ENCODE data around the gene ZDHHC8. TPM values are rescaled to one million over a fixed set of nuclear protein-coding genes. Genes with fewer than 3 reads are reported as not detected.

ZDHHC8 gene
- total RNA-seq, 1 experiment from 2014 or later, result 51.7 TPM

DNA sequence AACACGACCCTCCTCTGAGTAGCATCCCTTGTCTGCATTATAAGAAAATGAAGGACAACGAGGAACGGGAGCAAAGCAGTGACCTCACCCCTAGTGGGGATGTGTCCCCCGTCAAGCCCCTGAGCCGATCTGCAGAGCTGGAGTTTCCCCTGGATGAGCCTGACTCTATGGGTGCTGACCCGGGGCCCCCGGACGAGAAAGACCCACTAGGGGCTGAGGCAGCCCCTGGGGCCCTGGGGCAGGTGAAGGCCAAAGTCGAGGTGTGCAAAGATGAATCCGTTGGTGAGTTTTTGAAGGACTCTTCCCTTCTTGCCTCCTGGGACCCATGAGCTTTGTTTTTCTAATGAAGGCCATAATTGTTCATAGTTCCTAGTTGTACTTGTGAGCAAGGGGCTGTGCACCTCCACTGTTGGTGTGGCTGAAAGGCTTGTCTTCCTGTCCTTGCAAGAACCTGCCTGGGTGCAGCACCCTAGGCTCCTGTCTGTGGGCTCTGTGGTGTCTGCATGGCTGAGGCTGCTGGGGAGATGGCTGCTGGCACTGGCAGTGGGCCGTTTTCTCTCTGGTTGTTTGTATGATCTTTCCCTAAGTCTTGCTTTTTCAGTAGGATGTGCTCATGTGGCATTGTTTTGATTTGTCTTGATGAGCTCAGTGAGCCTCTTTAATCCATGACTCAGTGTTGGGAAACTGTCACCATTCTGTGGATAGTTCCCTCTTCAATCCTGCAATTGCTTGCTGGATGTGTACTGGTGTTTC is 41.5 kb upstream of the ZDHHC8 start:
- H3K27ac Mint-ChIP-seq, result no peak overlapping the region; a peak in 1 of 7 replicates

More for the DNA sequence above, 41.5 kb upstream of the ZDHHC8 start:
- no peaks in the 10 kb centered on the region for H3K9me3 Mint-ChIP-seq
- Histone ChIP-seq H2BK5ac (ENCODE audit: insufficient read length, low read length) (no peak overlapping the region), H2AK5ac (ENCODE audit: insufficient read length, low read length) (no peak overlapping the region), H3K4me1 (ENCODE audit: insufficient read depth, low read length) (no peaks in the 10 kb centered on the region), H4K8ac (replicated peaks; ENCODE audit: insufficient read length, low read depth, low read length) (no peak overlapping the region), H2BK120ac (ENCODE audit: low read depth, low read length, poor library complexity, severe bottlenecking) (no peak overlapping the region), H3K27me3 (ENCODE audit: insufficient read depth, low read length) (no peaks in the 10 kb centered on the region), H3K79me1 (ENCODE audit: insufficient read depth, low read depth, low read length, poor library complexity, severe bottlenecking) (peaks cover 13% of the 10 kb centered on the region), H2BK20ac (ENCODE audit: low read depth, low read length, poor library complexity, severe bottlenecking) (no peak overlapping the region), H4K5ac (ENCODE audit: insufficient read length, low read depth, low read length) (no peak overlapping the region), H2BK15ac (ENCODE audit: low read depth, low read length) (no peak overlapping the region), H3K9ac (ENCODE audit: extremely low read depth, insufficient read length, low read length) (no peak overlapping the region), H3K23me2 (ENCODE audit: insufficient read length, low read depth, low read length, poor library complexity, severe bottlenecking) (no peaks in the 10 kb centered on the region), H3K23ac (ENCODE audit: insufficient read length, low read depth, low read length) (no peak overlapping the region), H3K27ac (ENCODE audit: insufficient read length, low read depth, low read length) (no peak overlapping the region), H2BK12ac (ENCODE audit: insufficient read length, low read depth, low read length) (no peak overlapping the region), H2AFZ (ENCODE audit: low read length) (no peak overlapping the region), H3K14ac (ENCODE audit: insufficient read depth, low read length) (no peak overlapping the region), H4K20me1 (ENCODE audit: control insufficient read depth, insufficient read depth, insufficient read length) (no peaks in the 10 kb centered on the region), H4K91ac (ENCODE audit: insufficient read length, low read depth, low read length) (no peak overlapping the region), H3K56ac (ENCODE audit: insufficient read length, low read depth, low read length) (no peak overlapping the region), H3K4ac (ENCODE audit: low read depth, low read length) (no peak overlapping the region), H3K9me3 (ENCODE audit: control insufficient read depth, low read depth, low read length) (no peaks in the 10 kb centered on the region), H3T11ph (ENCODE audit: low read length) (no peak overlapping the region), H3K18ac (ENCODE audit: insufficient read length, low read depth, low read length) (no peak overlapping the region), H3K79me2 (ENCODE audit: insufficient read depth, low read length) (peaks cover 3% of the 10 kb centered on the region; the same call in 1 of the 2 replicates), H3K4me2 (ENCODE audit: insufficient read depth, insufficient read length, low read length) (no peak overlapping the region)
- TF ChIP-seq, protein P1, sequence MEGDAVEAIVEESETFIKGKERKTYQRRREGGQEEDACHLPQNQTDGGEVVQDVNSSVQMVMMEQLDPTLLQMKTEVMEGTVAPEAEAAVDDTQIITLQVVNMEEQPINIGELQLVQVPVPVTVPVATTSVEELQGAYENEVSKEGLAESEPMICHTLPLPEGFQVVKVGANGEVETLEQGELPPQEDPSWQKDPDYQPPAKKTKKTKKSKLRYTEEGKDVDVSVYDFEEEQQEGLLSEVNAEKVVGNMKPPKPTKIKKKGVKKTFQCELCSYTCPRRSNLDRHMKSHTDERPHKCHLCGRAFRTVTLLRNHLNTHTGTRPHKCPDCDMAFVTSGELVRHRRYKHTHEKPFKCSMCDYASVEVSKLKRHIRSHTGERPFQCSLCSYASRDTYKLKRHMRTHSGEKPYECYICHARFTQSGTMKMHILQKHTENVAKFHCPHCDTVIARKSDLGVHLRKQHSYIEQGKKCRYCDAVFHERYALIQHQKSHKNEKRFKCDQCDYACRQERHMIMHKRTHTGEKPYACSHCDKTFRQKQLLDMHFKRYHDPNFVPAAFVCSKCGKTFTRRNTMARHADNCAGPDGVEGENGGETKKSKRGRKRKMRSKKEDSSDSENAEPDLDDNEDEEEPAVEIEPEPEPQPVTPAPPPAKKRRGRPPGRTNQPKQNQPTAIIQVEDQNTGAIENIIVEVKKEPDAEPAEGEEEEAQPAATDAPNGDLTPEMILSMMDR (conservative IDR thresholded peaks at IDR 0.05), result no peak
- DNase-seq, result no peak
- no CpG with 5 or more reads among the region's 11 CpGs for WGBS (ENCODE audit: extremely low coverage, insufficient read length, low lambda C conversion rate)
- H3K4me3 Mint-ChIP-seq, result no peak overlapping the region
- H3K27me3 Mint-ChIP-seq (ENCODE audit: low read depth), result no peaks in the 10 kb centered on the region; the same call in 1 of the 2 replicates
- H3K4me1 Mint-ChIP-seq, result peaks cover under 1 to 2% of the 10 kb centered on the region in 2 experiments; a peak in 1 of 4 replicates
- H3K36me3 Mint-ChIP-seq (ENCODE audit: insufficient read depth in 1 of 3, low read depth in 3 of 3), result peaks cover 81 to 100% (median 100%) of the 10 kb centered on the region in 3 experiments; a peak in 6 of 7 replicates
